Left cardiac atrium (tissue), 4 donors: Measurements from ENCODE around the gene DHPS. TPM values are rescaled to one million over a fixed set of nuclear protein-coding genes. Genes with fewer than 3 reads are reported as not detected.
"Not testable (repeated sequence)": the region's sequence is repeated elsewhere in the genome, so short reads cannot be mapped to it uniquely, and the experiment has no call there.

Experiments
- ATAC-seq, 2 donors: fragments of 200-7000 bp; cut with Tn5 transposase; one replicate each; pipeline ENCODE4 v1.9.1; 2020; ENCODE audit warnings: mild to moderate bottlenecking in 2 of 2, moderate library complexity in 2 of 2
- DNase-seq: peaks from one replicate; pipeline ENCODE4 v3.0.0-alpha.2; 2020
- intact Hi-C, 2 donors: fragments of 100-400 bp; cut with DNase I; formaldehyde crosslinking; loops; one replicate each; pipeline versions ENCODE4 v1.14.1 to v1.15.1; 2022 to 2023
- total RNA-seq, 2 donors: library from RNA; stranded (reverse); fragmentation: NEBNext Ultra II Directional; extraction: Animal tissue kit (Norgen Biotek cat#: 25700); gene quantifications; one replicate each; pipeline ENCODE4 v1.2.1, GENCODE V29; 2021
- donor health status: DM: no; HTN: yes; CAD: no.
- donor health status: DM: no; HTN: yes; CAD: no; lungs with severe emphysema.
- donor health status: DM: yes; HTN: yes; CAD: no.
- donor health status: Dilated cardiomyopathy.

DHPS gene
- total RNA-seq, 2 donors from 2014 or later: 38.4 to 51.9 TPM

GRCh38 chr19:12708641-12709040 lies 27.0 kb upstream of the DHPS start:
- intact Hi-C loops: no loop called here
- ATAC-seq: no peak
- no peak for DNase-seq

DNA sequence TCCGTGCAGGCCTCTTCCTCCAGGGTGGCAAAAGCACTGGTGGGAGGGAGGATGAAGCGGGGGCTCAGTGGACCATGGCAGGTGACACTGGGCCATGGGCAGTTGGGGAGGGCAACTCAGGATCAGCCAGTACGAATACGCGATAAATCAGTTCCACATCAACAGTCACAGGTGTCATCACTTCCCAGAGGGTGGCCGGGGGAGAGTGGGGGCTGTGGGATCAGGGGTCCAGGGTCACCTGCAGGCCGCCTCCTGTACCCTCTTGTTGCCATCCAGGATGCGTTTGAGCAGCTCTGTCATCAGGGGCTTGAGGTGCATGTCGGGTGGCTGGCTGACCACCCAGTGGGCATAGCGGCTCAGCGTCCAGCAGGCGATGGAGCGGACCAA lies 24.6 kb upstream of the DHPS start:
- ATAC-seq (no peak), DNase-seq (no peak)
- intact Hi-C loops: no loop called here

- ATAC-seq (no peak), DNase-seq (no peak)
- intact Hi-C loops: no loop called here
Measured at GRCh38 chr19:12705654-12706331, 24.1 kb upstream of the DHPS start.

DNA sequence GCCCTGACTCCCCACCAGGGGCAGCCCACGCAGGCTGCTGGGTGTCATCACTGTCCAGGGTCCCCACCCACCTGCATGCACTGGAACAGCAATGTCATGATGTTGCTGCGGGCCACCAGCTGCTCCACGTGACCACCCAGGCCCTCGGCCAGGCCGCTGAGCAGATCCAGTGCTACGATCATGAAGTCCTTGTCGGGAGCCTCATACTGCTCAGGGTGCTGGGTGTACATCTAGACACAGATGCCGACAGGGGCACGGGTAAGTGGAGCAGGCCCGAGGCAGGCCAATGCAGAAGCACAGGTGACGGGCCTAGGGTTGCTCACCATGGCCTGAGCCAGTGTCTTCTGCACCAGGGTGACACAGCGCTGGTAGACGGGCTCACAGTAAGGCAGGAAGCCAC lies 23.5 kb upstream of the DHPS start:
- intact Hi-C loops: no loop called here
- DNase-seq (no peak), ATAC-seq (no peak)

GRCh38 chr19:12703046-12703445 lies 21.4 kb upstream of the DHPS start:
- no peak for ATAC-seq
- intact Hi-C loops: no loop called here
- no peak for DNase-seq

- ATAC-seq: no peak
- intact Hi-C loops: no loop called here
- no peak for DNase-seq
Measured at GRCh38 chr19:12701596-12702282, 20.1 kb upstream of the DHPS start.

- intact Hi-C loops: no loop called here
- ATAC-seq: no peak
- no peak for DNase-seq
Measured at GRCh38 chr19:12698138-12698537, 16.5 kb upstream of the DHPS start.

- ATAC-seq, DNase-seq, intact Hi-C loops: not testable (repeated sequence)
Measured at GRCh38 chr19:12697425-12697824, 15.7 kb upstream of the DHPS start.

DNA sequence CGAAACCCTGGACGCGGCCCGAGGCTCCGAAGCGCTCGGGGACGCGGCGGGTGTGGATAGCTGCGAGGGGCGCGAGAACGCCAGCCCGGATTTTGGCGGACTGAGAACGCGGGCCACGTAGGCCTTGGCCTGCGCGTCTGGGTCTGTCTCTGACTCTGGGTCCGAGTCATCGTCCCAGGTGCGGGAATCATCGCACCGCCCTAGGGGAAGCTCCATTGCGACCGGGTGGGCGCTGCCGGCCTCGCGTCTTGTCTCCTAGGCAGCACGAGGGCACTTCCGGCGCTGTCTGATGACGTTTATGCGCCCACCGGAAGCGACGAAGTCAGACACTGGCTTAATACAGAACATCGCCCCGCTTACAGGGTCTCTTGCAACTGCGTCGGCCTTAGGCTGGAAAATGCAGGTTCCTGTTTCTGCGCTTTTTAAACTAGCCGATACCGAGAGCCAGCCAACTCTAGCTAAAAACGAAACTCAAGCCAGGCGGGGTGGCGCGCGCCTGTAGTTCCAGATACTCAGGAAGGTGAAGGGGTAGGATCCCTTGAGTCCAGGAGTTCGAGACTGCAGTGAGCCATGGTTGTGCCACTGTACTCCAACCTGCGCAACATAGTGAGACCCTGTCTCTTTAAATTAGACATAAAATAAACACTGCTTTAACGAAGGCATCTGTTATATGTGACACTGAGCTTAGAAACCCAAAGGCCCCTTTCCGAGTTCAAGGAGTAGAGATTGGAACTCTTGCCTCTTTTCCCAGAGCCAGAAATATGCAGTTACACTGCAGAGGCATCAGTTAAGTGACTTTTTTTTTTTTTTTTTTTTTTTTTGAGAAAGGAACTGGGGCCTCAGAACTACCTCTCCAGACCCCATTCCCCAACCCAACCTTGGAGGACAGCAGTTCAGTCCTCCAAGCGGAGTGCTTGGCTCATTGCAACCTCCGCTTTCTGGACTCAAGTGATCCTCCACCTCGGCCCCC lies 15.0 kb upstream of the DHPS start, which contains the start of gene FBXW9:
Gene FBXW9 (minus strand): TSS at position 266 of the 970 bp plus-strand sequence. CDS start 50 bp downstream, at position 216.
- DNase-seq (peak; percentile 95), ATAC-seq (peak; percentile 93 to 97)
- intact Hi-C loops: no loop called here

DNA sequence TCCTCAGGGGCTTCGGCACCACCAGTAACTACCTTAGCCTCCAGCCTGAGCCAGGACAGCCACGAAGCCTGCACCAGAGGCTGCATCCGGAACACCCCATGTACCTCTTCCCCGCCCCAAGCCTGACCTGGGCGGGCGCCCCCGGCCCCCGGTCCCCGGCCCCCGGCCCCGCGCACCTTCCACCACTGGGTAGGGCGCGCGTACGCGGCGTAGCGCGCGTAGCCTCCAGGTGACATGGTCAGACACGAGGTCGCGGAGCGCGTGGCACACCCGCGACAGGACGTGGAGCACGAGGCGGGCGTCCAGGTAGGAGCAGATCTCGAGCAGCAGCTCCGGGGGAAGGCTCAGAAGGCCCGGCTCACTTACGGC lies 14.3 kb upstream of the DHPS start:
- ATAC-seq: peak; percentile 6 to 7
- intact Hi-C loops: no loop called here
- DNase-seq: no peak

GRCh38 chr19:12695514-12695913 lies 13.8 kb upstream of the DHPS start:
- no peak for ATAC-seq
- intact Hi-C loops: no loop called here
- no peak for DNase-seq

- no peak for ATAC-seq
- intact Hi-C loops: no loop called here
- no peak for DNase-seq
Measured at GRCh38 chr19:12695096-12695495, 13.4 kb upstream of the DHPS start.

DNA sequence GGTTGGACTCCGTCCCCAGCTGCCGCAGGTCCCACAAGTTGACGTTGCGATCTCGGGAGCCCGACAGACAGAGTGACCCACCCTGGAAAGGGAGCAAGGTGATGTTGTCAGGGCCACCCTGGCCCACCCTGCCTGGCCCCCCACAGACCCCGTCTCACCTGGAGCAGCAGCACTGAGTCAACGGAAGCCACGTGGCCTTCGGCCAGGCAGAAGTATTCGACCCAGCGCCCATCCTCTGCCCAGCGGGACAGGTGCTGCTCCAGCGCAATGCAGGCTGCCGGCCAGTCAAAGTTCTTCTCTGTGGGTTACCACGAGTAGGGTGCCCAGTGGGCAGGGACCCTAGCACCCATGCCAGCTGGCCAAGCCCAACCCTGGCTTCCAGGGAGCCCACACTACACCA lies 13.0 kb upstream of the DHPS start:
- ATAC-seq: no peak
- intact Hi-C loops: no loop called here
- DNase-seq: no peak

GRCh38 chr19:12692960-12693359 lies 11.3 kb upstream of the DHPS start:
- DNase-seq: no peak
- no peak for ATAC-seq
- intact Hi-C loops: no loop called here

- ATAC-seq (no peak), DNase-seq (no peak)
- intact Hi-C loops: no loop called here
Measured at GRCh38 chr19:12689581-12690216, 8.0 kb upstream of the DHPS start.

DNA sequence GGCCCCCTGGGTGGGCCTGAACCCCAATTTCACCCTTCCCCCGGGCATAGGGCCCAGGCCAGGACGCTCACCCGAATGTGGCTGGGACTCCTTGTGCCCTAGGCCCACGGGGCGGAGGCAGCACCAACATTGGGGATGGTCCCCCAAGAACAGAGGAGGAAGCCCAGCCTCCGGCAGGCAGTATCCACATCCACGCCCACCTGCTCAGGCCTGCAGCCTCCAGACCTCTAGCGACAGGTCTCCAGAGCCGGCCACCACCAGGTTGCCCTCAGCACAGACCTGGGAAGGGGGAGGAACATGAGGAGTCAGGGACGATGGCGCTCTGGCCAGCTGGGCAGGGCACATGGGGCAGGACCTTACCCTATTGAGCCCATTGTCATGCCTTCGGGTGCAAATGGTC lies 7.3 kb upstream of the DHPS start:
- DNase-seq (no peak), ATAC-seq (peak in 1 of 2 donors; percentile 7)
- intact Hi-C loops: no loop called here

GRCh38 chr19:12687496-12688196 lies 6.0 kb upstream of the DHPS start, which contains the start of gene GNG14:
Gene GNG14 (plus strand): TSS chr19:12687998. CDS start chr19:12688049, 51 bp downstream.
- intact Hi-C loops: no loop called here
- ATAC-seq (no peak), DNase-seq (no peak)

DNA sequence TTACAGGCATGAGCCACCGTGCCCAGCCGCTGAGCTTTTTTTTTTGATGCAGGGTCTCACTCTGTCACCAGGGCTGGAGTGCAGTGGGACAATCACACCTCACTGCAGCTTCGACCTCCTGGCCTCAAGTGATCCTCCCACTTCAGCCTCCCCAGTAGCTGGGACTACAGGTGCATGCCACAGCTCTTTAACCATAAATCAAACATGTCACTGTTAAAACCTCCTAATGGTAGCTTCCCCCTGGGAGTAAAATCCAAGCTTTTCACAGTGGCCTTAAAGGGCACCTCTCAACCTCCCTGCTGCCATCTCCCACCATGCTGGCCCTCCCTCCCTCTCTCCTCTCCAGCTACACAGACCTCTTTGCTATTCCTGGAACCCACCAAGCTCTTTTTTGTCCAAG lies 4.2 kb upstream of the DHPS start:
- ATAC-seq (no peak), DNase-seq (no peak)
- intact Hi-C loops: no loop called here

GRCh38 chr19:12680034-12680433 lies 1.6 kb downstream of the DHPS start:
- intact Hi-C loops: no loop called here
- no peak for DNase-seq

More at GRCh38 chr19:12680034-12680433, 1.6 kb downstream of the DHPS start:
- no peak for ATAC-seq
